Activated CD4-positive, alpha-beta T cell treated with anti-CD3 and anti-CD28 coated beads, Interleukin-2, amount 50 U/mL, for 24 hours (primary cell): ENCODE data around the gene USP21.

Experiments
- DNase-seq, 2 donors: peaks; one replicate each; pipeline ENCODE4 v3.0.0-alpha.2; 2020; ENCODE audit warnings: low read depth in 1 of 2, low spot score in 1 of 2

Gene USP21

DNA sequence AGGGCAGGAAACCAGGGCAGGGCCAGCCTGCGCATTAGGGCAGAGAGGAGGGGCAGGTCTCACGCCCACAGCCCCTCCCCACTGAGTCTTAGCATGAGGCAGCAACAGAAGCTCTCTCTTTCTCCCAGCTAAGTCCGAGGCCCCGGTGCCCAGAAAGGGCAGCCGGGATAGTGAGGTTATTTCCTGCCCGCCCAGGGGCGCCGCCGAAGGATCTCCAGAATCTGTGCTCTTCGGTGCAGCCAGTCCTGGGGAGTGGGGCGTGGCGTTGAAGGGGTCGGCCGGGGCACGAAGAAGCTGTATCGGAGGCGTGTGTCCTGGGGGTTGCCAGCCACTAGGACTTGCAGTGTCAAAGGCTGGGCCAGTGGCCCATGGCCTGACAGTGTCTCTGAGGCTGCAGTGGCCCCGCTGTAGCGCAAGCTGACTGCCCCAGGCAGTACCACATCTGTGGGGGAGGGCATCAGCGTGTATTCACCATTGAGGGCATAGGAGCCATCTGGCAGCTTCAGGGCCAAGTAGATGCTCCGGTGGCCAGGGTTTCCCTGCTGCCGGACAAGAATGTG lies 31.7 kb downstream of the USP21 start:
- DNase-seq, result no peak

- no peak for DNase-seq
Observed at GRCh38 chr1:161191971-161192370, 32.7 kb downstream of the USP21 start.

DNA sequence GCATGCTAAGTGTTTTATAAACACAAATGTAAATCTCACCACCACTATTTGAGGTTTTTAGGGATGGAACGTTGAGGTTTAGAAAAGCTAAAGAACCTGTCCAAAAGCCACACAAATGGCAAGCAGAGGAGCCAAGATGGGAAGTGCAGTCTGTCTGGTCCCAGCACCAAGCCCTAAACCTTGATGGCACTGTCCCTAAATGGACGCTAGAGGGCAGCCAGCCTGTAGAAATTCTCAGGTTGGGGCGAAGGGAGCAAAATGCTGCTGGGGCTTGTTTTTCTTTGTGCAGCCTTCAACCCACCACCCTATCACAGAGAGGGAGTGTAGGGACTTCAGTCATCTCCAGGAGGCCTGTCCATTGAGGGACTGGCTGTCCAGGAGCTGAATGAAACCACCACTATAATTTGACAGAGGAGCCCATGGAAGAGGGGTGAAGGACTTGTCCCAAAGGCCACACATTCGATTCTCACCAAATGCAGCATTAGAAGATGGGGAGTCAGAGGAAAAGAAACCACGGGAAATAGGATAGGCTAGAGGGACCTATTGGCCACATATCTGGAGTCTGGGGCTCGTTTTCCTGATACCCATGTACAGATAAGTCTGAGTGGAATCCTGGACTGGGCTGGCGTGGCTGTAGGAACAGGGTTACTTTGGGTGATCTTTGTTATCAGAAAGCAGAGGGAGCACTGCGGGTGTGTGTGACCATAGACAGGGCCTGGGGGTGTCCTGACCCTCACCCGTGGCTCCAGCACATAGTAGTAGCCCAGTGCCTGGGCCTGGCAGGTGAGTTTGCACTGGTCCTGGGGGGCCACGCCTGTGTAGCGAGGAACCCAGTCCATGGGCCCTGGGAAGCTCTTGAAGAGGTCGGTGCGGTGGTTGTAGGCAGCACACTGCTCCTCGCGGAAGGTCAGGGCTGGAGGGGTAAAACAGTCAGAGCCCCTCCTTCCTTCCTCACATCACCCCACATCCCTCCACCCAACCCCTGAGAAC lies 33.5 kb downstream of the USP21 start:
- peak in 1 of 2 donors; percentile 68 for DNase-seq

DNA sequence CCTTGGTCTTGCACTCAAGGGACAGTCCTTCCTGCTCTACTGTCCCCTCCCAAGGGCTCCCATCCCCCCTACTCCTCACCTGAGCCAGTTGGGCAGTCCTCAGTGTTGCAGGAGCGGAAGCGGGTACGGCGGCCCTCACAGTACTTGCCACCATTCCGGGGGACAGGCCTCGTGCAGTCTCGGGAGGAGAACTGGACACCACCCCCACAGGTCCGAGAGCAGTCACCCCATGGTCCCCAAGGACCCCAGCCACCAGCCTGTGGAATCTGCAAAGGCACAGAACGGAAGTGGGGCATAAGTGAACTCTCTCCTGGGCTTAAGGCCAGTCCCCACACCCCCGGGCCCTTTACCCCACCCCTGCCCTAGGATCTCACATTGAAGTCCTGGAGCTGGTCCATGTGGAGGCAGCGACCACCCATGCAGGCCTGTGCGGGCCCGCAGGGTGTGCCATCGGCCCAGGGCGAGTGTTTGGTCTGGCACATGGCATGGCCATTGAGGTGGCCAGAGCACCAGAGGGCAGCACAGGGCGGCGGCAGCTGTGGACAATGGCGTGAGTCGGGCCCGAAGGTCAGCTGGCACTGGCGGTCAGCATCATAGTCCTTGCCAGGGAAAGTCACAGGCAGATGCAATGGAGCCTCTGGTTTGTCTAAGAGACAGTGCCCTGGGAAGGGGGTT lies 34.4 kb downstream of the USP21 start:
- no peak for DNase-seq

GRCh38 chr1:161195171-161195570 lies 35.9 kb downstream of the USP21 start:
- no peak for DNase-seq

DNA sequence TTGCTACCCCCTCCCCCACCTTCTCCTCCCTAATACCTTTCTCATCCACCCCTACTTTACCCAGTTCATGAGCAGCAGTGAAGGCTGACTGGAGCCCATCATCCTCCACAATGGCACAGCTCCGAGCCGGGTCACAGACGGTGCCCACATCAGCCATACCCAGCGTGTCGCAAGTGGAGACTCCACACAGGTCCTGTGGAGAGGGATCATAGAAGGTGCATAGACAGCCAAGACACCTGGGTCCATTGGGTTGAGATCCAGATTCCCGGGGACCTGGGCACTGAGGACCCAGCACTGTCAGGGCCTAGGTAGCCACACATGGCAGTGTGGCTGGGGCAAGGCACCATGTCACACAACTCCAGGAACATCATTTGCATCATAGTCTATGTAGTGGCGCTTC lies 36.8 kb downstream of the USP21 start:
- no peak for DNase-seq

GRCh38 chr1:161196521-161197451 lies 37.5 kb downstream of the USP21 start:
- DNase-seq, result no peak

GRCh38 chr1:161197560-161198193 lies 38.4 kb downstream of the USP21 start:
- no peak for DNase-seq

DNA sequence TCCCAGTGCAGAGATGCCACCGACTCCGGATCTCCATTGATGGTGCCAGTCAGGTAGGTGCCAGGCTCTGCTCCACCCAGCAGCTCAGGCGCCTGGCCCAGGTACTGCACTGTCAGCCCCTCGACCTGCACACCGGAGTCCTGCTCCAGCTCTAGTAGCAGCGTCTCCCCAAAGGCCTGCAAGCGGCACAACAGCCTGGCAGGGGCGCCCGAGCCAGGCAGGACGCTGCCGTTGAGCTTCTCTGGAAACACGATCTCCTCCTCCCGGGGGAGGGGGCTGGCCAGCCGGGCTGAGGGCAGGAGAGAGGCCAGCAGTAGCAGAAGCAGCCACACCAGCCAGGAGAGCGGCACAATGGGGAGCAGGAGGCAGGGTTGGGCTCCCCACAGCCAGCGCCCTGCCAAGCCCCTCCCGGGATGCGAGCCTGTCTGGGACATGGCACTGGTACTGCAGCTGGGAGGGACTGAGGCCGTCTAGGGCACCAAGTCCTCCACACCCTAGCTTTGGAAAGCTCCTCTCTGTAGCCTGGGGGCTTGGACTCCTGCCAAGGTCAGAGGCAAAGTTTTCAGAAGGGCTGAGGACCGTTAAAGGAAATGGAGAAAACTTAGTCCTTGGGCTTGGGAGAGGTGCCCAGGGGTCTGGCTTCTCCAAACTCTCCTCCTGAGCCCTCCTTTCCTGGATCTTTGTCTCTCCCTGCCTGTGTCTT lies 39.0 kb downstream of the USP21 start:
- DNase-seq, result no peak

DNA sequence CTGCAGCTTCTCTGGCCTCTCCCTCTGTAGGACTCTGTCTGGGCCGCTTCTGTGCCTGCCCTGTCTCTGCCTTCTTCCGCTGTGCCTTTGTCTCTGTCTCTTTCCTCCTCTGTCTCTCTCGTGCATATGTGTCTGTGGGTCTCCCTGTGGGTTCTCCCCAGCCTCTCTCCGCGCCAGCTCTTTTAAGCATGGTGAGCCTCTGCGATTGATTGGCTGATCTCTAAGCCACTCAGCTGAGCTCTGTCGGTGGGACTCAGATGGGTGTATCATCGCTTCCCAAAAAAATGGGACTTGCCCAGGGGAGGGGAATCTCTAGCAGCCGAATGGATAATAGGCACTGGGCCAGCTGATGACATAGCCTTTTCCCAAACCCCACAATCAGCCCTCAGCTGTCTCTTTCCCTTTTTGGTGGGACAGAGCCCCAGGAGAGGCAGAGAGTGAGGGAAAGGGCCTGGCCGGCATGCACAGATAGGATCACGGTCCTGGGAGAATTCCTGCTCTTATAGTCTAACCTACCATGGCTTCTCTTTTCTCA lies 39.7 kb downstream of the USP21 start, which contains the start of gene ADAMTS4:
TSS of gene ADAMTS4 (minus strand) at position 158 of the 535 bp plus-strand sequence. CDS start 427 bp downstream, outside the sequence.
- no peak for DNase-seq

DNA sequence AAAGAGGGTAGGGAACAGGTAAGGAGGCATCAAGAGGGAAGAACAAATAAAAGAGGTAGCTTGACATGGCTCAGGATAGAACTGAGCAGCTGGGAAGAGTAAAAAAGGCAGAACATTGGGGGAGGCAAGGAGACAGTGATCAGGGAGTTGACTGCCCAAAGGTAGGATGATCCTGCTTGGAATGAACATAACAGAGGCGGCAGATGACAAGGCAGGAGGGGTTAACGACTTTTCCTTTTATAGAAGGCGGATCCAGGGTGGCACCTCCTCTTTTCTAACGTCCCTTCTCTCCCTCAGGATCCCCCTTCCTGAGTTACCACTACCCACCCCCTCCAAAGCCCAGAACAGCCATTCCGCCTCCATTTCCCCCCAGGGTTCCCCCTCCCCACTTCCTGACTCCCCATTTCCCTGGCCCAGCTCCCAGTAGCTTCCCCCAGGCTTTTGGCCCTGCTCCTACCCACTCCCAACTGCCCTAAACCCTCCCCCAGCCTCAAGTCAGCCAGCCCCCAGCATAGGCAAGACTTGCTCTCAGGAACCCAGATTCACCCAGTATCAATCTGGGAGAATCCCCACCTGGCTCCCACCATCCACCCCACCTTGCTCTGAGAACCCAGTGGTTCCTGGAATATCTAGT lies 40.3 kb downstream of the USP21 start:
- no peak for DNase-seq

DNA sequence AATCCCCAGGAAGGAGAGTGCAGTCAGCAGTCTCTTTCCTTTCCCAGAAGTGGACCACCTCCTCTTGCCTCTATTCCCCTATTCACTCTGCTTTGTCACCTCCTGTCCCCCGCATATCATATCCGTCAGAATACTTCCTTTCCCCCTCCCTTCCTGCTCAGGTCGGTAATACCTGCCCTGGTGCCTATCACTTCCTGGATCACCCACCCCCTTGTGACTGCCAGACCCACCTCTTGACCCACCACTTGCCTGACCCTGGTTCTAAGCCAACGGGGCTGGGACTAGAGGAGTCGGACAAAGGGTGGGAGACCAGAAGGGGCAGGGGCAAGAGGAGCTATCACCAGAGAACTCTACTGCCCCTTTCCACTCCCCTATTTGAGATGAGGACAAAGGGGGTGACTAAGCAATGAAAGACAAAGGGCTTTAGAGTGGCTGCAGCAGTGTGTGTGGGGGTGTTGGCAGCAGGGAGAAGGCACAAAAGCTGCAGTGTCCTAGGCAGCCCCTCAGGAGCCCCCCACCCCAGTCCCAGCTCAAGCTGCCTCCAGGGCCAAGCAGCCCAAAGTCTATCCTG lies 41.2 kb downstream of the USP21 start:
- no peak for DNase-seq

- no peak for DNase-seq
Observed at GRCh38 chr1:161200992-161201835, 41.9 kb downstream of the USP21 start.

GRCh38 chr1:161201836-161202712 lies 42.8 kb downstream of the USP21 start, which contains the start of gene NDUFS2:
Gene NDUFS2 (plus strand): TSS chr1:161202367. CDS start chr1:161202386, 19 bp downstream.
- DNase-seq, result peak; percentile 73 to 96

- no peak for DNase-seq
Observed at GRCh38 chr1:161206411-161207140, 47.3 kb downstream of the USP21 start.

- DNase-seq, result no peak
Observed at GRCh38 chr1:161207173-161207572, 47.9 kb downstream of the USP21 start.
